Heart left ventricle (tissue), 13 donors: ENCODE data around the gene SNX8.
A peak's percentile ranks its signal among the peaks of the same experiment; 100 is the strongest.

Experiments used
- CTCF ChIP-seq, 12 donors: fragments of 200-600 bp; sonication (generic) in 4 of 12; IDR thresholded peaks; one replicate each; pipeline versions ENCODE4 v1.5.0 to v1.8.0; 2018 to 2022; ENCODE audit warnings: antibody characterized with exemption in 12 of 12, mild to moderate bottlenecking in 5 of 12
- POLR2A ChIP-seq, 2 donors: fragments of 450-650 bp; IDR thresholded peaks; one replicate each; pipeline ENCODE4 v1.6.1; 2017; ENCODE audit warnings: antibody characterized with exemption in 2 of 2, mild to moderate bottlenecking in 2 of 2, moderate library complexity in 2 of 2
- donor health status: ischemic (EF 13 %, LVEDD 7.1; RV severe dilation, severe dysfunction).
- donor health status: DM: no; HTN: yes; CAD: no.
- donor health status: DM: no; HTN: no; CAD: no.
- donor health status: ischemic (EF 25% LVEDD 6.9; RV normal size, moderate dysfunction).
- donor health status: ischemic (EF 25% LVEDD 5.7; RV mildly dilated, moderate dysfunction).
- donor health status: ischemic (EF 35%, LVEDD 5.7; RV mildly dilated, moderate dysfunction).
- donor health status: nonischemic (EF 11% LVEDD 7.7; RV severe dilation, severe dysfunction).
- donor health status: DM: yes; HTN: yes; CAD: no.
- donor health status: PGD.
- donor health status: ischemic (EF 29% LVEDD 5.4; RV normal size, mild dysfunction).
- donor health status: nonischemic (EF 23%, LVEDD 6.1; RV moderate dilation, normal function).

- TF ChIP-seq POLR2A (IDR thresholded peaks at IDR 0.05) (peak in 1 of 2 donors; percentile 42), CTCF (IDR thresholded peaks at IDR 0.05) (no peak)
Observed at GRCh38 chr7:2353936-2354185, 39.6 kb upstream of the SNX8 start.
